ENCODE results near the gene CHST1. TPM values are rescaled to one million over a fixed set of nuclear protein-coding genes. Genes with fewer than 3 reads are reported as not detected.

Gene CHST1

DNA sequence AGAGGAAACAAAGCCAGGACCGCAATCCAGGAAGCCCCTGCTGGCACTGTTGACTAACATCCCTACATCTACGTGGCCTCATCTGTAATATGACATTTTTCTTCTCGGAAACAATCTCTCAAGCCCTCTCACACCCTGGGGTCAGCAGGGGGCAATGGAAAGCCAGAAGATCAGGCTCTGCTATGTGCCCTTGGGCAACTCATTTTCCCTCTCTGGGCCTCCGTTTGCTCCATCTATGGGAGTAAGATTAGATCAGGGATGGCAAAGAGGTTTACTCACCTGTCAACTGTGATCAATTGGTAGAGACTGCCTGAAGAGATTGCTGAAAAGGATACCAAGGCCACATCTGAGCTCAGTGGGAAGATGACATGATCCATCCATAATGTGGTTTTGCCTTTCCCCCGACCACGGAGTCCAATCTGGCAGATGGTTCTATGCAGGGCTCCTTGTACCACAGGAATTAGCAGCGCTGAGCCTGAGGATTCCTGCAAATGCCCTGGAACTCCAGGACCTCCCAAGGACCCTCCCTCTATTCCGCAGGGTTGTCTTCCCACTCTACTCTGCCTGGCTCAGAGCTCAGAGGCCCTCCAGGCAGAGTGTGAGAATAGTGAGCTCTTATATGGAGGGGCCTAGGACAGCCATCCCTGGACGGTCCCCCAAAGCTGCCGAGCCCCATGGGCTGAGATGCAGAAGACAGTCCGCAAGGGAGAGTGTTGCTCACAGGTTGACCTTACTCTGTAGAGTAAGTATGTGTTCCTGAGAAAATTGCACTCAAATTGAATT, 66.1 kb downstream of the CHST1 start:
- no peak for TF ChIP-seq CTCF (IDR thresholded peaks at IDR 0.05; ENCODE audit: insufficient read depth, low read length)
- TF ChIP-seq POLR2AphosphoS5 (IDR thresholded peaks at IDR 0.05; ENCODE audit: low read depth), result no peak
- TF ChIP-seq GABPA (IDR thresholded peaks at IDR 0.05; ENCODE audit: low read depth), result no peak
- TF ChIP-seq, protein P1, sequence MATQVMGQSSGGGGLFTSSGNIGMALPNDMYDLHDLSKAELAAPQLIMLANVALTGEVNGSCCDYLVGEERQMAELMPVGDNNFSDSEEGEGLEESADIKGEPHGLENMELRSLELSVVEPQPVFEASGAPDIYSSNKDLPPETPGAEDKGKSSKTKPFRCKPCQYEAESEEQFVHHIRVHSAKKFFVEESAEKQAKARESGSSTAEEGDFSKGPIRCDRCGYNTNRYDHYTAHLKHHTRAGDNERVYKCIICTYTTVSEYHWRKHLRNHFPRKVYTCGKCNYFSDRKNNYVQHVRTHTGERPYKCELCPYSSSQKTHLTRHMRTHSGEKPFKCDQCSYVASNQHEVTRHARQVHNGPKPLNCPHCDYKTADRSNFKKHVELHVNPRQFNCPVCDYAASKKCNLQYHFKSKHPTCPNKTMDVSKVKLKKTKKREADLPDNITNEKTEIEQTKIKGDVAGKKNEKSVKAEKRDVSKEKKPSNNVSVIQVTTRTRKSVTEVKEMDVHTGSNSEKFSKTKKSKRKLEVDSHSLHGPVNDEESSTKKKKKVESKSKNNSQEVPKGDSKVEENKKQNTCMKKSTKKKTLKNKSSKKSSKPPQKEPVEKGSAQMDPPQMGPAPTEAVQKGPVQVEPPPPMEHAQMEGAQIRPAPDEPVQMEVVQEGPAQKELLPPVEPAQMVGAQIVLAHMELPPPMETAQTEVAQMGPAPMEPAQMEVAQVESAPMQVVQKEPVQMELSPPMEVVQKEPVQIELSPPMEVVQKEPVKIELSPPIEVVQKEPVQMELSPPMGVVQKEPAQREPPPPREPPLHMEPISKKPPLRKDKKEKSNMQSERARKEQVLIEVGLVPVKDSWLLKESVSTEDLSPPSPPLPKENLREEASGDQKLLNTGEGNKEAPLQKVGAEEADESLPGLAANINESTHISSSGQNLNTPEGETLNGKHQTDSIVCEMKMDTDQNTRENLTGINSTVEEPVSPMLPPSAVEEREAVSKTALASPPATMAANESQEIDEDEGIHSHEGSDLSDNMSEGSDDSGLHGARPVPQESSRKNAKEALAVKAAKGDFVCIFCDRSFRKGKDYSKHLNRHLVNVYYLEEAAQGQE (IDR thresholded peaks at IDR 0.05; ENCODE audit: insufficient replicate concordance, low read depth), result no peak
- TF ChIP-seq SPI1 (IDR thresholded peaks at IDR 0.05; ENCODE audit: borderline replicate concordance, low read depth), result no peak
- no peak for DNase-seq (ENCODE audit: low read depth in 1 of 2, low spot score in 1 of 2)

More for the DNA sequence above, 66.1 kb downstream of the CHST1 start:
- H3K27me3 ChIP-seq (ENCODE audit: insufficient read depth, poor library complexity, severe bottlenecking), result peaks cover 24% of the 10 kb centered on the region
- H3K4me3 ChIP-seq (replicated peaks; ENCODE audit: insufficient read depth, low read length), result no peak overlapping the region
- no peak overlapping the region for H3K27ac ChIP-seq (replicated peaks)

Small RNA genes within 50 kb of the gene (microRNA-seq; reads per million reads assigned to microRNA genes)
- not detected for gene MIR7154
